H1 (cell line): Measurements from ENCODE around the gene NFASC. TPM values are rescaled to one million over a fixed set of nuclear protein-coding genes. Genes with fewer than 3 reads are reported as not detected.

Source experiments
- CHD7 ChIP-seq: fragments of 300-600 bp; sonication (generic); IDR thresholded peaks from 2 replicates; pipeline ENCODE4 v1.7.1; 2012; ENCODE audit warnings: low read length, moderate library complexity, mild to moderate bottlenecking, inconsistent platforms; ENCODE audit not compliant: insufficient replicate concordance
- EZH2 ChIP-seq: fragments of 200-600 bp; sonication (generic); IDR thresholded peaks from 2 replicates; pipeline ENCODE4 v1.7.1; 2012; ENCODE audit warnings: low read depth, mild to moderate bottlenecking, moderate library complexity, low read length, inconsistent platforms; ENCODE audit not compliant: severe bottlenecking
- FOSL1 ChIP-seq: IDR thresholded peaks from 2 replicates; pipeline ENCODE4 v1.6.1; 2011; ENCODE audit warnings: mild to moderate bottlenecking, low read depth, low read length, moderate library complexity; ENCODE audit not compliant: insufficient read depth
- RXRA ChIP-seq: IDR thresholded peaks from 2 replicates; pipeline ENCODE4 v1.6.1; 2011; ENCODE audit warnings: low read depth, mild to moderate bottlenecking, low read length, moderate library complexity; ENCODE audit not compliant: insufficient read depth
- SP4 ChIP-seq: IDR thresholded peaks from 2 replicates; pipeline ENCODE4 v1.6.1; 2012; ENCODE audit warnings: low read length, inconsistent platforms
- SRF ChIP-seq: IDR thresholded peaks from 2 replicates; pipeline ENCODE4 v1.6.1; 2011; ENCODE audit warnings: mild to moderate bottlenecking, low read depth, low read length, moderate library complexity
- polyA plus RNA-seq, 7 experiments: library from polyadenylated mRNA; depleted of rRNA in 3 of 7; stranded (reverse) in 5 of 7; unstranded in 2 of 7; fragments of >200 nt in 5 of 7; fragments of 200-250 nt in 2 of 7; gene quantifications; 1 replicate in 5 of 7; 2 replicates in 1 of 7; 4 replicates in 1 of 7; pipeline versions ENCODE4 v1.2.1 to v1.2.3, GENCODE V29; 2011 to 2013; ENCODE audit warnings: missing spikeins in 2 of 7, mixed read lengths in 2 of 7
- total RNA-seq: library from RNA; stranded (reverse); fragmentation: NEBNext Ultra II Directional; extraction: Animal tissue kit (Norgen Biotek cat#: 25700); gene quantifications from 2 replicates; pipeline ENCODE4 v1.2.1, GENCODE V29; 2021

The NFASC gene
- total and polyA plus RNA-seq, 2 of the 8 experiments (the other 6 are each of a cell fraction or from before 2014, with no cell fraction given) = 5.0 to 15.2 TPM

- TF ChIP-seq SP4 = no peak
- no peak for TF ChIP-seq CHD7
- TF ChIP-seq SRF = no peak
- TF ChIP-seq FOSL1 = no peak
- no peak for TF ChIP-seq EZH2
- no peak for TF ChIP-seq RXRA
These were observed 171.6 kb downstream of the NFASC start (continued) for GRCh38 chr1:205041998-205042910.
